Thyroid gland (tissue), 4 donors: ENCODE measurements around the gene MBD2. TPM values are rescaled to one million over a fixed set of nuclear protein-coding genes. Genes with fewer than 3 reads are reported as not detected.

Source experiments
- DNase-seq, 2 donors: peaks; one replicate each; pipeline ENCODE4 v3.0.0-alpha.2; 2019
- H3K27ac ChIP-seq, 3 donors: fragments of 200-600 bp; sonication (generic); 1 replicate in 2 of 3; 2 replicates in 1 of 3; pipeline ENCODE4 v1.5.1; 2016 to 2019; ENCODE audit warnings: mild to moderate bottlenecking in 1 of 3, moderate library complexity in 1 of 3
- H3K27me3 ChIP-seq: fragments of 200-600 bp; sonication (generic); one replicate; pipeline ENCODE4 v1.5.1; 2019
- H3K36me3 ChIP-seq, 2 donors: fragments of 200-600 bp; sonication (generic); one replicate each; pipeline ENCODE4 v1.5.1; 2016 to 2019
- H3K4me1 ChIP-seq, 2 donors: fragments of 200-600 bp; sonication (generic); one replicate each; pipeline ENCODE4 v1.5.1; 2017 to 2019
- H3K4me3 ChIP-seq, 3 donors: fragments of 200-600 bp; sonication (generic); replicated peaks in 1 of 3; 1 replicate in 2 of 3; 2 replicates in 1 of 3; pipeline ENCODE4 v1.5.1; 2016; ENCODE audit warnings: mild to moderate bottlenecking in 1 of 3
- H3K9me3 ChIP-seq: fragments of 200-600 bp; sonication (generic); one replicate; pipeline ENCODE4 v1.5.1; 2017
- POLR2A ChIP-seq, 2 donors: fragments of 450-650 bp; IDR thresholded peaks; one replicate each; pipeline ENCODE4 v1.6.1; 2017; ENCODE audit warnings: antibody characterized with exemption in 2 of 2, mild to moderate bottlenecking in 2 of 2, moderate library complexity in 1 of 2
- WGBS, 2 donors: methylation state at CpG; one replicate each; pipeline ENCODE4 v1.1.5; 2017; 5-methylcytosine and 5-hydroxymethylcytosine counted together
- intact Hi-C: fragments of 100-400 bp; cut with DNase I; formaldehyde crosslinking; loops from one replicate; pipeline ENCODE4 v1.15.1; 2023
- total RNA-seq, 4 donors: library from RNA; depleted of rRNA; stranded (reverse); fragments of >200 nt; gene quantifications; one replicate each; pipeline ENCODE4 v1.2.3, GENCODE V29; 2016
- TF ChIP-seq, protein P1 (sequence below), 6 experiments: fragments of 200-600 bp in 3 of 6; fragments of 450-650 bp in 3 of 6; sonication (generic) in 3 of 6; IDR thresholded peaks; one replicate each; pipeline ENCODE4 v1.5.1; 2016 to 2019; ENCODE audit warnings: antibody characterized with exemption in 6 of 6, mild to moderate bottlenecking in 2 of 6, inconsistent platforms in 1 of 6, moderate library complexity in 1 of 6

The MBD2 gene
- total RNA-seq, 4 donors from 2014 or later: 81.4 to 96.3 (median 88.8) TPM

DNA sequence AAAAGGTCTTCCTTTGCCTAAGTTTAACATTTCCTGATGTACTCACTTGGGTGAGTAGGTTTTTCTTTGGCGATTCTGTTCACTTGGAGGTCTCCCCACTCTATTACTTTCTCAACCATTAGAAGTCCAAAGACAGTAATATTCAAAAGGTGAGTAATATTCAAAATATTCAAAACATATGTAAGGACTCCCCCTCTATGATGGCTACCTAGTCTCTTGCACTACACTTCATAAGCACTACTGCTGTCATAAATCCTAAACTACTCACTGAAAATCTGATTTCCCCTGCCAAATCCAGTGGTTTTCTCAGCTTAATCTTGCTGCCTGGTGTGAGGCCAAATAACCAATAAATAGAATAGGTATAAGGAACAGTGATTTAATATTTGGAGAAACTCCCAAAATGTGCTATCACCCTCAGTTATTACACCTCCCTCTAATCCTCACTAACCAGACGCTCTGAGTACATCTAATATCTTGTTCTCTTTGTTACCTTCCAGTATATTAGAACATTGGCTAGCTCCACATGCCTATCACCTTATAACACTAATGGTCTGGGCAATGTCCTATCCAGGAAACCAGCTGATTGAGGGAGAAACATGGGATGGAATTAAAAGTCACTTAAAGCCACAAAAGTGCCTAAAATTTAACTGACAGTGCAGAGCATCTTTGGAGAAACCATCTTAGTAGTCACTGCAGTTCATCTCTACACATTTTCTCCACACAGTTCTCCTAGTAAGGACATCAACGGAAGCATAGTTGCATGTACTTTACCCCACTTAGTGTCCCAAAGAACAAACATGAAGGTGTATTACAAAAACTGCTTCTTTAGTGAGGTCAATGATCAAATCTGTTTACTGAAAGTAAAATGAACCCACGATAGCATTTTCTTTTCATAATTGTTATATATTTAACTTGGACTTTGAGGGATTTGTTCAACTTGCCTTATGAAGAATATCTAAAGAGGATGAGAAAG lies 54.8 kb downstream of the MBD2 start:
- no peaks in the 10 kb centered on the region for H3K9me3 ChIP-seq
- TF ChIP-seq, protein P1, sequence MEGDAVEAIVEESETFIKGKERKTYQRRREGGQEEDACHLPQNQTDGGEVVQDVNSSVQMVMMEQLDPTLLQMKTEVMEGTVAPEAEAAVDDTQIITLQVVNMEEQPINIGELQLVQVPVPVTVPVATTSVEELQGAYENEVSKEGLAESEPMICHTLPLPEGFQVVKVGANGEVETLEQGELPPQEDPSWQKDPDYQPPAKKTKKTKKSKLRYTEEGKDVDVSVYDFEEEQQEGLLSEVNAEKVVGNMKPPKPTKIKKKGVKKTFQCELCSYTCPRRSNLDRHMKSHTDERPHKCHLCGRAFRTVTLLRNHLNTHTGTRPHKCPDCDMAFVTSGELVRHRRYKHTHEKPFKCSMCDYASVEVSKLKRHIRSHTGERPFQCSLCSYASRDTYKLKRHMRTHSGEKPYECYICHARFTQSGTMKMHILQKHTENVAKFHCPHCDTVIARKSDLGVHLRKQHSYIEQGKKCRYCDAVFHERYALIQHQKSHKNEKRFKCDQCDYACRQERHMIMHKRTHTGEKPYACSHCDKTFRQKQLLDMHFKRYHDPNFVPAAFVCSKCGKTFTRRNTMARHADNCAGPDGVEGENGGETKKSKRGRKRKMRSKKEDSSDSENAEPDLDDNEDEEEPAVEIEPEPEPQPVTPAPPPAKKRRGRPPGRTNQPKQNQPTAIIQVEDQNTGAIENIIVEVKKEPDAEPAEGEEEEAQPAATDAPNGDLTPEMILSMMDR (IDR thresholded peaks at IDR 0.05): no peak
- TF ChIP-seq POLR2A (IDR thresholded peaks at IDR 0.05): no peak
- no peaks in the 10 kb centered on the region for H3K27me3 ChIP-seq
- 93% methylated on average over 4 of the region's 4 CpGs for WGBS, 2 donors
- no peak overlapping the region for H3K4me3 ChIP-seq
- H3K36me3 ChIP-seq: peaks cover 0 to under 1% of the 10 kb centered on the region in 2 donors
- intact Hi-C loops: no loop called here
- H3K27ac ChIP-seq: no peak overlapping the region
- no peak for DNase-seq
- no peaks in the 10 kb centered on the region for H3K4me1 ChIP-seq

DNA sequence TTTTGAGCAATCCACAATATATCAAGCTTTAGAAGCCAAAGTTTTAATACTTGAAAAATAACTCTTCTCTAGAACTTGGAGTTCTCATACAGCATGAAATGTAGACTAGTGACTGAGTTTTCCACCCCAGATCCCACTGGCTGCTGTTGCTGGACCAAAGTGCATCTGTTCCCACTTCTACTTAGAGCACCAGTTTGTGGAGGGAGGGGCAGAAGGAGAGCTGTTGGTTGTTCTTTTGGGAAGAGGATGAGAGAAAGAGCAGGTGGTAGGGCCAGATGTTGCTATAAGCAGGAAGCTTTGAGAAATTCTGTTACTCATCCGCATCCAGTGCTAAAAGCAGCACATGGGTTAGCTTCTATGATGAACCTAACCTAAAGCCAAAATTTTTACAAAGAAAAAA lies 59.0 kb downstream of the MBD2 start:
- no peak overlapping the region for H3K4me3 ChIP-seq
- H3K4me1 ChIP-seq: no peaks in the 10 kb centered on the region
- intact Hi-C loops: no loop called here
- 92 to 96% methylated on average over 1 of the region's 1 CpG for WGBS, 2 donors
- TF ChIP-seq, protein P1 (IDR thresholded peaks at IDR 0.05): no peak
- no peak for TF ChIP-seq POLR2A (IDR thresholded peaks at IDR 0.05)
- no peak for DNase-seq
- H3K27ac ChIP-seq: no peak overlapping the region
- H3K9me3 ChIP-seq: no peaks in the 10 kb centered on the region
- peaks cover 23 to 30% of the 10 kb centered on the region in 2 donors for H3K36me3 ChIP-seq
- no peaks in the 10 kb centered on the region for H3K27me3 ChIP-seq

DNA sequence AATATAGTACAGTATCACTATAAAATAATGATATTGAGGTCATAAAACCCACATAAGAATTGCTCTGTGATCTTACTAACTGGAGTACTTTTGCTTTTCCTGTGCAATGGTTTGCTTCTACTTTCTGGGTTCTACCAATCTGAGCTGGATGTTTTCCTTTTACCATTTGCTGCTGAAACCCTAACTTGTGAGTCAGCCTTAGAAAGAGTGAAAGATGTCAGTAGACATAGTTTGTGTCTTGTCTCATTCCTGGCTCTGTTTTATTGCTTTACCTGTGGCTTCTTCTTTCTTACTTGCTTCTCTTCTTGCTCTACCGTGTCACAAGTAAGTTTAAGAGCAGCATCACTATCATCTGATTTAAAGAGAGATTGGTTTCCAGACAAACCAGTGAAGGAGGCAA lies 61.0 kb downstream of the MBD2 start:
- Histone ChIP-seq H3K36me3 (peaks cover 37 to 46% of the 10 kb centered on the region in 2 donors), H3K27ac (no peak overlapping the region), H3K4me3 (no peak overlapping the region), H3K27me3 (no peaks in the 10 kb centered on the region), H3K9me3 (no peaks in the 10 kb centered on the region), H3K4me1 (no peaks in the 10 kb centered on the region)
- 92 to 98% methylated on average over 1 of the region's 1 CpG for WGBS, 2 donors
- DNase-seq: no peak
- no peak for TF ChIP-seq POLR2A (IDR thresholded peaks at IDR 0.05)
- TF ChIP-seq, protein P1 (IDR thresholded peaks at IDR 0.05): no peak
- intact Hi-C loops: no loop called here

DNA sequence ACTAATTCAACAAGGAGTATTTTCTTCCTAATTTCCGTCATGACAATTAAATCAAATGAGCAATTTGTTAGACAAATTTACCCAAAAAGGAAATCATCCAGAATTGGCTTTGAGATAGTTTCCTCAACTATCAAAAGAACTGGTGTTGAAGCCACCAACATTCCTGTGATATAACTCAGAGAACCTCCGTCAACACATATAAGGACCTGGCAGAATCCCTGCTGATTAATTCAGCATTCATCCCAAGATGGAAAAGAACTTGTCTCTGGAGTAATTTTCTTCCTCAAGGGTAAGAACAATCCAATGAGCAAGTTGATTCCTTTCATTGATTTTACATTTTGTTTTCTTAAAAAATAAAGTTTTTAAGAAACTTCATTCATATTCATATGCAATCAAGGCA lies 62.0 kb downstream of the MBD2 start:
- 93 to 94% methylated on average over 2 of the region's 2 CpGs for WGBS, 2 donors
- TF ChIP-seq, protein P1 (IDR thresholded peaks at IDR 0.05): no peak
- no peak for TF ChIP-seq POLR2A (IDR thresholded peaks at IDR 0.05)
- no peaks in the 10 kb centered on the region for H3K27me3 ChIP-seq
- H3K9me3 ChIP-seq: no peaks in the 10 kb centered on the region
- H3K4me3 ChIP-seq: no peak overlapping the region
- peaks cover 40 to 49% of the 10 kb centered on the region in 2 donors for H3K36me3 ChIP-seq
- intact Hi-C loops: no loop called here
- DNase-seq: no peak
- H3K4me1 ChIP-seq: no peaks in the 10 kb centered on the region
- H3K27ac ChIP-seq: no peak overlapping the region

DNA sequence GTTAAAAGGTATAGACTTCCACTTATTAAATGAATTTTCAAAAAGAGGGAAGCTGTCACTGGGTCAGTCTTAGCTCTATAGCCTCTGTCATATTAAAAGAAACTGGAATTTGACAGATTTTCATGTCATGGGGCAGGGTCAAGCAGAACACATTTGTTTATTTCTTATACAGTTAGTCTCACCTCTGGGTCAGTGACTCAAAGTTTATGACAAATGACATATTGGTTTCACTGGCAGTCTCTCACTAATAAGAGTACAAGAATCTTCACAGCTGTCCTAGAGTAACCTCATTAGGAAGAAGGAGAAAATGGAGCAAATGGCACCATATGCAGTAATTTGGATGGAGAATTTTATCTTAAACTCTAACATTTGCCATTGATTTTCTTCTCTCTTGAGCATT lies 63.2 kb downstream of the MBD2 start:
- Histone ChIP-seq H3K27ac (no peak overlapping the region), H3K4me3 (no peak overlapping the region), H3K9me3 (no peaks in the 10 kb centered on the region), H3K27me3 (no peaks in the 10 kb centered on the region), H3K4me1 (no peaks in the 10 kb centered on the region), H3K36me3 (peaks cover 40 to 59% of the 10 kb centered on the region in 2 donors)
- intact Hi-C loops: no loop called here
- DNase-seq: no peak
- TF ChIP-seq, protein P1 (IDR thresholded peaks at IDR 0.05): no peak
